Measurements from ENCODE around the gene DMXL2. TPM values are rescaled to one million over a fixed set of nuclear protein-coding genes. Genes with fewer than 3 reads are reported as not detected.

Gene DMXL2
- total RNA-seq, 1 donor from 2014 or later, result 68.3 TPM

DNA sequence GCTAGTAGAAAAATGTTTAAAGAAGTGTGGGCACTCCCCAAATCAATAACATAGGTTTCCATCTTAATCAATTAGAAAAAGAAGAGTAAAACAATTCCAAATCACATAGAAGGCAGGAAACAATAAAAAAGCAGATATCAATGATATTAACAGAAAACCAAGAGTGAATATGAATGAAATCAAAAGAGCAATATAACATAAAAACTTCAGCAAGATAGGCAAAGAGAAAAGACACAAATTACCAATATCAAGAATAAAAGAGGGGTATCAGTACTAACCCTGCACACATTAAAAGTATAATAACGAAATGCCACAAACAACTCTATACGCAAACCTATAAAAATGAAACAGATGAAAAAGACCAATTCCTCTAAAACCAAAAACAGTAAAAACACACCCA lies 19.6 kb downstream of the DMXL2 start:
- Histone ChIP-seq H3K4me1 (no peaks in the 10 kb centered on the region), H3K27ac (no peak overlapping the region), H3K9me3 (no peaks in the 10 kb centered on the region), H3K4me3 (no peak overlapping the region), H3K27me3 (ENCODE audit: low read depth) (no peaks in the 10 kb centered on the region), H3K36me3 (no peaks in the 10 kb centered on the region)
- ATAC-seq (no peak), DNase-seq (no peak)
- TF ChIP-seq, protein P1, sequence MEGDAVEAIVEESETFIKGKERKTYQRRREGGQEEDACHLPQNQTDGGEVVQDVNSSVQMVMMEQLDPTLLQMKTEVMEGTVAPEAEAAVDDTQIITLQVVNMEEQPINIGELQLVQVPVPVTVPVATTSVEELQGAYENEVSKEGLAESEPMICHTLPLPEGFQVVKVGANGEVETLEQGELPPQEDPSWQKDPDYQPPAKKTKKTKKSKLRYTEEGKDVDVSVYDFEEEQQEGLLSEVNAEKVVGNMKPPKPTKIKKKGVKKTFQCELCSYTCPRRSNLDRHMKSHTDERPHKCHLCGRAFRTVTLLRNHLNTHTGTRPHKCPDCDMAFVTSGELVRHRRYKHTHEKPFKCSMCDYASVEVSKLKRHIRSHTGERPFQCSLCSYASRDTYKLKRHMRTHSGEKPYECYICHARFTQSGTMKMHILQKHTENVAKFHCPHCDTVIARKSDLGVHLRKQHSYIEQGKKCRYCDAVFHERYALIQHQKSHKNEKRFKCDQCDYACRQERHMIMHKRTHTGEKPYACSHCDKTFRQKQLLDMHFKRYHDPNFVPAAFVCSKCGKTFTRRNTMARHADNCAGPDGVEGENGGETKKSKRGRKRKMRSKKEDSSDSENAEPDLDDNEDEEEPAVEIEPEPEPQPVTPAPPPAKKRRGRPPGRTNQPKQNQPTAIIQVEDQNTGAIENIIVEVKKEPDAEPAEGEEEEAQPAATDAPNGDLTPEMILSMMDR (IDR thresholded peaks at IDR 0.05), result no peak
- intact Hi-C loops (cut with DNase I), result no loop called here

DNA sequence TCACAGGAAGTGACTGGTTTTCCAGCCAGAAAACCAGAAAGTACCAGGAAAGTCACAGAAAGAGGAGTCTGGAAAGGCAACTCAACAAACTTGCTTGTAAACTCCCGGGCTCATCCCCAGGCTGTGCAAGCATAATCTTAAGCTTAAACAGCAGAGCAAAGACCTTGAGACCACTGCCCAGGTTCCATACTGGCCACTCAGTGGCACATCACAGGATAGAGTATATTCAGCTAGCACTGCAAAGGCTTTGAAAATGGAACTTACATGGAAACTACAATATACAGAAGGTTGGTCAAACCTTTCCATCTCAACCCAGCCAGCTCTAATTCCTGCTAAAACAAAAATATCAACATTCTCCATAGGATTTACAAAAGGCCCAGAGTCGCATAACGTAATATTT lies 20.1 kb downstream of the DMXL2 start:
- Histone ChIP-seq H3K9me3 (no peaks in the 10 kb centered on the region), H3K4me1 (no peaks in the 10 kb centered on the region), H3K27me3 (ENCODE audit: low read depth) (no peaks in the 10 kb centered on the region), H3K27ac (no peak overlapping the region), H3K36me3 (no peaks in the 10 kb centered on the region), H3K4me3 (no peak overlapping the region)
- TF ChIP-seq, protein P1 (IDR thresholded peaks at IDR 0.05), result no peak
- no peak for DNase-seq
- ATAC-seq, result no peak
- intact Hi-C loops (cut with DNase I), result no loop called here

DNA sequence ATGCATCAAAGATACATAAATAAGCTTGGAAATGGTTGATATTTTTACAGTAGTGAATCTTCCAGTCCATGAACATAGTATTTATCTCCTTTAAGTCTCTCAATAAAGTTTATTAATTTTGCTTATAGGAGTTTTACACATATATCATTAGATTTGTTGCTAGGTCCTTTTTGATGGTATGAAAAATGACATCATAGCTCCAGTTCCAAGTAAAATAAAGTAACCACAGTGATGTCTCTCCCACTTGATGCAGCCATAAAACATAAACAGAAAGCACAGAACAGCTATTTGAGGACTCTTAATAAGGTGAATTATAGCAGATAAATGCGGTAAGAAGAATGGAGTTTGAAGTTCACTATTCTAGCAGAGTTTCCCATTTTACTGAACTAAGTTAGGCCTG lies 20.8 kb downstream of the DMXL2 start:
- no peak overlapping the region for H3K4me3 ChIP-seq
- no peaks in the 10 kb centered on the region for H3K27me3 ChIP-seq (ENCODE audit: low read depth)
- no peaks in the 10 kb centered on the region for H3K36me3 ChIP-seq
- no peak overlapping the region for H3K27ac ChIP-seq
- H3K4me1 ChIP-seq, result no peaks in the 10 kb centered on the region
- TF ChIP-seq, protein P1 (IDR thresholded peaks at IDR 0.05), result no peak
- DNase-seq (no peak), ATAC-seq (no peak)
- intact Hi-C loops (cut with DNase I), result no loop called here
- no peaks in the 10 kb centered on the region for H3K9me3 ChIP-seq

DNA sequence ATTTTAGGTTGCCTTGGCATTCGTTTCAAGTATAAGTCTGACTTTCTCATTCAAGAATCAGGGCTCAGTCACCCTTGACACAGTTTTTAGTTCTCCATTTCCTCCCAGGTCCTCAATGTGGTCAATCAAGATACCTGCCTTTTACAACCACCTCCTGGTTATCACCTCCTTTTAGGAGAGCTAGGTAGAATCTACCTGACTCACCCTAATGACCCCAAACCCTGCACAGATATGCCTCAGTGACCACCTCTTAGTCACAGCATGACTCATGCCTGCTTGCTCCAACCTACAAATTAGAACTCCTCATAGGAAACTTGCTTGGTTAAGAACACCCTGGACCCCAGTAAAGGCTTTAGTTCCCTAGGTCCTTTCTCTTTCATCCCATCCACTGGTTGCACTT lies 22.5 kb downstream of the DMXL2 start:
- intact Hi-C loops (cut with DNase I), result no loop called here
- no peak for DNase-seq
- ATAC-seq, result no peak
- H3K4me1 ChIP-seq, result no peaks in the 10 kb centered on the region
- no peaks in the 10 kb centered on the region for H3K27me3 ChIP-seq (ENCODE audit: low read depth)
- H3K4me3 ChIP-seq, result no peak overlapping the region
- H3K27ac ChIP-seq, result no peak overlapping the region
- TF ChIP-seq, protein P1 (IDR thresholded peaks at IDR 0.05), result no peak
- no peaks in the 10 kb centered on the region for H3K9me3 ChIP-seq
- H3K36me3 ChIP-seq, result no peaks in the 10 kb centered on the region

DNA sequence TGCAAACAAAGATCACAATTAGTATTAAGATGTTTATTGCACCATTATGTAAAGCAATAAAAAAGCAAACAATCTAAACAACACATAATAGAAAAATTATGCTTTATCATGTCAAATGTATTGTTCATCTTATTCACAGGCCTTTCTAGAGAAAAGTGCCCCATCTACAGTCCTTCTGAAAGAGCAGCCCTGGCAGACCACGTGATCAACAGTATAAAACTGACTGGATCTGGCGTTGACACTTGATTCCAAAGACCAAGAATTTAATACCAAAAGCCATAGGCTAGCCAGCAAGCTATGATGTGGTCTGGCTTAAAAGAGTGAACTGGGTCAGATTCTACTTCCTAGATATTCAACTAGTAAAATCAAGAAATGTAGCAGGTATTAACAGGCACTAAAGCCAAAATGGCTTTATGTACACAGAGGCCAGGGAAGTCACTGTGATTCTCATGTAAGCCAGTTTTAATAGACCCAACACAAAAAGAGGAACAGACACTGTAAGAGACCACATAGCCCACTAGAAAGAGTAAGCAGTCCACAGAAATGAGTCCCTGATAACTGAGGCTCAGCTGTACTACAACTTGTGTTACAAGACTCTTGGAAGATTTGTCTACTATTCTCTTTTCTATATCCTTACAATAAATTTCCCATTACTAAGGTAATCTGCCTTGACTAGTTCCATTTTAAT lies 32.5 kb downstream of the DMXL2 start:
- ATAC-seq (peak in 1 of 2 donors; percentile 37), DNase-seq (no peak)
- no peak overlapping the region for H3K27ac ChIP-seq
- no peaks in the 10 kb centered on the region for H3K27me3 ChIP-seq (ENCODE audit: low read depth)
- H3K36me3 ChIP-seq, result no peaks in the 10 kb centered on the region
- no peak overlapping the region for H3K4me3 ChIP-seq
- TF ChIP-seq, protein P1 (IDR thresholded peaks at IDR 0.05), result no peak
- intact Hi-C loops (cut with DNase I), result no loop called here
- no peaks in the 10 kb centered on the region for H3K4me1 ChIP-seq
- H3K9me3 ChIP-seq, result no peaks in the 10 kb centered on the region

Data from lower lobe of right lung (tissue), 2 donors.